Nucleus accumbens (tissue), 56 donors: Measurements from ENCODE around the gene COL25A1.
"Not testable (repeated sequence)": the region's sequence is repeated elsewhere in the genome, so short reads cannot be mapped to it uniquely, and the experiment has no call there.

ENCODE experiments used
- DNase-seq, 56 donors: peaks; one replicate each; lab custom pipeline; 2025; lab: John Stamatoyannopoulos, UW

Gene COL25A1

GRCh38 chr4:109134921-109135320, 167.5 kb downstream of the COL25A1 start:
- no peak for DNase-seq

- DNase-seq, result no peak
These were observed 168.2 kb downstream of the COL25A1 start for GRCh38 chr4:109134268-109134667.

- DNase-seq, result no peak
These were observed 170.9 kb downstream of the COL25A1 start for GRCh38 chr4:109131559-109131958.

GRCh38 chr4:109128589-109128988, 173.9 kb downstream of the COL25A1 start:
- no peak for DNase-seq

GRCh38 chr4:109127866-109128265, 174.6 kb downstream of the COL25A1 start:
- no peak for DNase-seq

- no peak for DNase-seq
These were observed 175.6 kb downstream of the COL25A1 start for GRCh38 chr4:109126856-109127255.

- no peak for DNase-seq
These were observed 177.4 kb downstream of the COL25A1 start for GRCh38 chr4:109125084-109125483.

- DNase-seq, result no peak
These were observed 178.5 kb downstream of the COL25A1 start for GRCh38 chr4:109123951-109124350.

GRCh38 chr4:109121561-109121960, 180.9 kb downstream of the COL25A1 start:
- no peak for DNase-seq

- no peak for DNase-seq
These were observed 182.6 kb downstream of the COL25A1 start for GRCh38 chr4:109119852-109120251.

- no peak for DNase-seq
These were observed 183.8 kb downstream of the COL25A1 start for GRCh38 chr4:109118635-109119034.

GRCh38 chr4:109114501-109114900, 188.0 kb downstream of the COL25A1 start:
- DNase-seq, result no peak

- DNase-seq, result no peak
These were observed 188.9 kb downstream of the COL25A1 start for GRCh38 chr4:109113521-109113920.

GRCh38 chr4:109111031-109111430, 191.4 kb downstream of the COL25A1 start:
- DNase-seq, result no peak

- DNase-seq, result not testable (repeated sequence)
These were observed 194.2 kb downstream of the COL25A1 start for GRCh38 chr4:109108215-109108614.

- no peak for DNase-seq
These were observed 208.4 kb downstream of the COL25A1 start for GRCh38 chr4:109094056-109094455.

- no peak for DNase-seq
These were observed 210.6 kb downstream of the COL25A1 start for GRCh38 chr4:109091727-109092409.

GRCh38 chr4:109083911-109084310, 218.5 kb downstream of the COL25A1 start:
- no peak for DNase-seq

- no peak for DNase-seq
These were observed 222.7 kb downstream of the COL25A1 start for GRCh38 chr4:109079731-109080130.

GRCh38 chr4:109079201-109079600, 223.3 kb downstream of the COL25A1 start:
- DNase-seq, result no peak

- DNase-seq, result no peak
These were observed 223.7 kb downstream of the COL25A1 start for GRCh38 chr4:109078724-109079123.

- DNase-seq, result no peak
These were observed 225.0 kb downstream of the COL25A1 start for GRCh38 chr4:109077505-109077904.

GRCh38 chr4:109076709-109077108, 225.7 kb downstream of the COL25A1 start:
- DNase-seq, result not testable (repeated sequence)
